Brain pericyte (primary cell): ENCODE measurements around the gene GMPPB.
"Not testable (repeated sequence)": the region's sequence is repeated elsewhere in the genome, so short reads cannot be mapped to it uniquely, and the experiment has no call there.

Experiments
- DNase-seq: peaks from one replicate; pipeline ENCODE4 v3.0.0-alpha.2; 2012; ENCODE audit warnings: low read depth, low spot score

The GMPPB gene

DNA sequence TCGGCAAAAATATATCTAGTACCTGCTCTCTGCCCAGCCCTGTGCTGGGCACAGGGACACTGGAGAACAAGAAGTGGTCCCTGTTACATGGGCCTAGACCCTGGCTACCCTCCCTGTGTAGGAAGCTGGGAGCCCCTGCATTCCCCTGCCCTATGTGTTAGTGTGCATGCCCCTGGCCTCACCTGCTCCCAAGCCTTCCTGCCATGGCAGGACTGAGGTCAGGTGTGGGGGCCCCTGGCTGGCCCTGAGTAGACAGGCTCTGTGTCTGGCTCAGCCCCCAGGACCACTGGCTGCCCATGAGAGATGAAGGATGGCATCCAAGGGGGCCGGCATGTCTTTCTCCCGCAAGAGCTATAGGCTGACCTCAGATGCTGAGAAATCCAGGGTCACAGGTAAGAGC lies 32.9 kb downstream of the GMPPB start:
- DNase-seq, result not testable (repeated sequence)

DNA sequence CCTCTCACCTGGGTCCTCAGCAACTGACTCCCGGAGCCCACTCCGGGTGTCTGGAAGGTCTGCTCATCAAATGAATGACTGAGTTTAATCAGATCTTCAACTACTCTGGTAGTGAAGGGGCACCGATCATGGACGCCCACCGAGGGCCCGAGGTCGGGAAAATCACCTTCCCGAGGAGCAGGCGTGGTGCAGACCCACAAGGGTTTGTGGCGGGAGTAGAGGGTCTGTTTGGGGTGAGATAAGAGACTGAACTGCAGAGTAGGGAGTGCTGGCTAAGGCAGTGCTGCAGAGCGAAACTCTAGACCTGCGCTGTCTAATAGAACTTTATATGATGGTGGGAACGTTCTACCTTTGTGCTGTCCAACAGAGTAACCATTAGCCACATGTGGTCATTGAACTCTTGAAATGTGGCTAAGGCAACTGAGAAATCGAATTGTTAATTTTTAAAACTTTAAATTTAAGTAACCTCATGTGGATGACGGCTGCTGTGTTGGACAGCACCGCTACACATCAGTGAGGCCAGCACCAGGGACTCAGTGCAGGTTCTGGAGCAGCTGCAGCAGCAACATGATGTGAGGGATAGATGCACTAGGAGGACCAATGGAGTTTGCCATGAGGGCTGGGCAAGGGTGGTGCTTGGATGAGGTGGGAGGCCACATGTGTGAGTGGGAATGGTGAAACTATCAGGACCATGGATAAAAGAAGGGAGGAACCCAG lies 33.7 kb downstream of the GMPPB start:
- DNase-seq, result not testable (repeated sequence)

DNA sequence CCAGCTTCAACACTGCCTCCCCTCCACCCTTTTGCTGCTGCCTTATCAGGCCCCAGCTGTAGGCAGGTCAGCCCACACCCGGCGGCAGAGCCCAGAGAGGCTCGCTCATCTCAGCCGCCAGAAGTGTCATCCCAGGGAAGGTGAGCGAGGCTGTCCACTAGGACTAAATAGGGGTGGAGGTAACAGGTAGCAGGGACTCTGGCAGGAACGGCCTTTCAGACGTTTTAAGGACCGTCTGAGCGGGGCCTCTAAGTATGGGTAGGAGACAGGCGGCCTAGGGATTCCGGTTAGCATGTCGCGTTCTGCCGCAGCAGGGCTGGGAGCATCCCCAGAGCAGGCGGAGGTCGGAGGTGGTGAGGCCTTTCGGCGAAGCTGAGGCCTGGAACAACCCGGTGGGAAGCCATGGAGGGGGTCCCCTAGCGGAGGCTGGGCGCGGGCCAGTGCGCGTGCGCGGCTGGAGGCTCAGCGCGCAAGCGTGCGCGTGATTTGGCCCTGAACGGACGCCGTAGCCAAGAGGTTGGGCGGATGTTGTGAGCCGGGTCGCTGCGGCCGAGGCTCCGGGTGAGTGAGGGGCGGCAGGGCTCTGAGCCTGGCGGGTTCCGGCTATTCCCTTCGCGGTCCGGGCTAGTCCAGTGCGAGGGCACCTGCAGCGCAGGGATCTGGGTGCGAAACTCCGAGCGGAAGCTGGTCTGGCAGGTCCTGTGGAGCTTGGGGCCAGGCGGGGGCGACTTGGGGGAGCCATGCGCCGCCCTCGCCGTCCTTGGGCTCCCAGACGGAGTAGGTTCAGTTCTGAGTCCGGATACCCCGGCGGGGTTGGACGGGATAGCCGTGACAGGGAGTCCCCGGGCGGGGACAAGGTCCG lies 34.5 kb downstream of the GMPPB start, which contains the start of the genes MST1 and RNF123:
Gene MST1 (minus strand): TSS at position 429 of the 862 bp plus-strand sequence. CDS start 783 bp downstream, outside the sequence.
Gene RNF123 (plus strand): TSS at position 512 of the 862 bp plus-strand sequence. CDS start 1,609 bp downstream, outside the sequence.
- peak; percentile 65 for DNase-seq

DNA sequence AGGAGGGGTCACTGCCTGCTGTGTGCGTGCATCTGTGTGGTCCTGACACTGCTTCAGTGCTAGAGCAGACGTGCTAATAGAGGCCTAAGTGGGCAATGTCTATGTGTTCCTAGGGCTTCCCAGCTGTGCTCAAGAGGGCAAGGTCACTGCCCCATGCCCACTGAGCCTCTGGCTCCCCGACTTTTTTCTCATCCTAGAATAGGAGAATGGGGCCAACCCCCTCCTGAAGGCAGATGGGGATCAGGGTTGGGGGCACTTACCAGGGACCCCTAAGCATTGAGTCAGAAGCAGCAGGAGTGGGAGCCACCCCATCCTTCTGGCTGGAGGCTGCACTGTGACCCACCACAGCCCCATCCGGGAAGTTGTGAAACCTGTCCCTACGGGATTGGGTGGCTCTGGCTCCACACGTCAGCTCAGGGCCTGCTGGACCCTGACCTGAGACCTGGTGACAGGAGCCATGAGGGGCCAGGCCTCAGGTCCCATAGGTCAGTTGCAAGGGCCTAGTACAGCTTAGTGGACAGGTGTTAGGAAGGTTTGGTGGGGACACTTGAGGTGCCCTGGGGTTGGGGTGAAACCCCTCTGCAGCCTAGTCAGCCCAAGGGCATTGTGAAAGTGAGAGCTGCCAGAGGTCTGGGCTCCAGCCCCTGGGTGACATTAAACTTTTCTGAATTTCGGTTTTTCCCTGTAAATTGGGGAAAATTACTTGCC lies 35.3 kb downstream of the GMPPB start:
- not testable (repeated sequence) for DNase-seq

DNA sequence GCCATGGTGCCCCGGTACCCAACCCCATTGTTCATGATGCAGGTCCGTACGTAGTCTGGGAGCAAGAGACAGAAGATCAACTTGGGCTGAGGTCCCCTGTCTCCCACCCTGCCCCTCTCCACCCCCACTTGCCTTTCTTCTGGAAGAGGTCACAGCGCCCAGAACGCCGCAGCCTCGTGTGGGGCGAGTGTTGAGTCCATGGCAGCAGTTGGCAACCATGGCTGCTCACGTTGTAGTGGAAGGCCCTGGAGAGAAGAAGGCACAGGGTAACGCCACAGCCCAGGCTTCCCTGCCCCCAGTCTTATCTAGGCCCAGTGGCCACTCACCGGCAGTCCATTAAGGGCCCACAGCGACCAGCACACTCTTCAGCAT lies 36.3 kb downstream of the GMPPB start:
- not testable (repeated sequence) for DNase-seq

DNA sequence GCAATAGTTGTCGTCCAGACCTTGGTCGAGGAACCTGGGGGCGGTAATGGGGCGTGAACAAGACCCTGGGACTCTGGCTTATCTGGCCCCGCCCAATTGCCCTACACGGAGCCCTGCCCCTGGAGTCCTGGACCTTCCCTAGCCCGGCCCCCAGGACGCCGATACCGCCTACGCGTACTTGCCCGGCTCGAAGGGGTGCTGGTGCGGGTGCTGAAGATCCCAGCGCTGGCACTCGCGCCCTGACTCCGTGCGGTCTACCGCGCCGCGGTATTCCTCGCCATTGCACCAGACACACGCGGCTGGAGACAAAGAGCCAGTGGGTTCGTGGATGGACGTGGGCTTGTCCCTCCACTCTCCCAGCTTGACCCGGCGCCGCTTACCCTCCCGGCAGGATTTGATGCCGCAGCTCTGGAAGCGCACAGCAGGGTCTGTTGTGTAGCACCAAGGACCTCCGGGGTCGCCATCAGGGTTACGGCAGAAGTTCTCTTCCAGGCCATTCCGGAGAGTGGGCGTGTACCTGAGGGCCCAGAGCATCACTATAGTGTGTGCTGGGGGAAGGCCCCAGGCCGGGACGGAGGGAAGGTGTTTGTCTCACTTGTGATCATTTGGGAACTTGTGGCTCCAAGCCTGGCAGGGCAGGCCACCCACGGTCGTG lies 36.9 kb downstream of the GMPPB start:
- DNase-seq, result not testable (repeated sequence)

DNA sequence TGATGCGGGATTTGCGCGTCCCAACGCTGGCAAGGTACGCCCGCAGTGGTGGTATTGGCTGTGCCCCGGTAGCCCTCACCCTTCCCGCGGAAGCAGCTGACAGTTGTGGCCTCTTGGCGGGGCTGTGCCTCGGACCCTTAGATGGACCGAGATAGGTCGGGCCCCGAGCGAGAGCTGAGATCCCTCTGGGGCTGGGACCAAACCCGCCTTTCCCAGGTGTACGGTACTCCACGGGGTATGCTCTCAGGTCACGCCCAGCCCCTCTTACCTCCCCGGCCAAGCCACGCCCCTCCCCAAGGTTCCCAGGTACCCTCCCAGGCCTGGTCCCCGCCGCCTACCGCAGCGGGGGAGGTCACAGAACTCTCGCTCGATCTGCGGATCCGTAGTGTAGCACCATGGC lies 37.4 kb downstream of the GMPPB start:
- DNase-seq, result not testable (repeated sequence)

DNA sequence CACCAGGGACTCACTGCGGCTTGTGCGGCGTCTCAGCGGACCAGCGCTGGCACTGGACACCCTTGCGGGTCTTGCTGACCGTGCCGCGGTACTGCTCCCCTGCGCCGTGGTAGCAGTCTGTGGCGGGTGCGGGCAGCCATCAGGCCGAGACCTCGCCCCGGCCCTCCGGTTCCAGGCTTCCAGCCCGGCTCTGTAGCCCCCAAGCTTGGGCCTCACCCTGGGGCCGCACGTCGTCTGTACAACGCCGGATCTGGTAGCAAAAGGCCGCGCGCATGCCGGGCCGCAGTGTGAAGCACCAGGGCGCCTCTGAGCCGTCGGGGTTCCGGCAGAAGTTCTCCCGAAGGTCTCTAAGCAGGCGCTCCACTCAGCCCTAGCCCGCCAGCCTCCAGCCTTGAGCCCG lies 37.9 kb downstream of the GMPPB start:
- not testable (repeated sequence) for DNase-seq

DNA sequence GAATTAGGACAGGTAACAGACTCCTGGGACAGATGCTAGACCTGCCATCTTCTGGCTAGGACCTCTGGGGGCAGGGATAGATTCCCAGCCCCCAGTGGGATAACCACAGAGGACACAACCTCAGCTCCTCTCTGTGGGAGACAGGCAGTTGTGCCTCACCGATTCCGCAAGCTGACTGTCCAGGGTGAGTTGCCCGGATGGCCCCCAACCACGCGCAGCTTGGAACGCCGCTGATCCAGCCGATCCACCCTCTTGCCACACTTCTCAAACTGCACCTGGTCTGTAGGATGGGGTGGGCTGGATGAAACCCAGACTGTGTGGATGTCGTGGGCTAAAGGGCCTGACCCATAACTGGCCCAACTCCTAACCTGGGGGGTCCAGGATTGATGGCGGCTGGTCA lies 38.6 kb downstream of the GMPPB start:
- not testable (repeated sequence) for DNase-seq

DNA sequence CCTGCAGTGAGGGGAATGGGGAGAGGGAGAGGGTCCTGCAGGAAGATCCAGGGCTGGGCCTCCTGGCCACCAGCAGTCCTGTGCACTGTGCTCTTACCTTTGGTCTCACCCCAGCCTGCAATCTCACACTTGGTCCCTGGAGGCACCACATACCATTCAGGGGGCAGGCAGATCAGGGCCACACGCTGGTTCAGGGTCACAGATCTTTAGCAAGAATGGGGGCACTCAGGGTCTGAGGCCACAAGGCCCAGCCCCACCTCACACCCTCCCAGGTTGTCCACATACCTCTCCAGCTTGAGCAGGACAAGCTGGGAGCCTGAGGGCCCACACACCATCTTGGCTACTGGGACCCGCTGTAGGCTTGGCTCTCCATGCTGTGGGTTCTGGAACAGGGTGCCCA lies 39.3 kb downstream of the GMPPB start:
- not testable (repeated sequence) for DNase-seq

DNA sequence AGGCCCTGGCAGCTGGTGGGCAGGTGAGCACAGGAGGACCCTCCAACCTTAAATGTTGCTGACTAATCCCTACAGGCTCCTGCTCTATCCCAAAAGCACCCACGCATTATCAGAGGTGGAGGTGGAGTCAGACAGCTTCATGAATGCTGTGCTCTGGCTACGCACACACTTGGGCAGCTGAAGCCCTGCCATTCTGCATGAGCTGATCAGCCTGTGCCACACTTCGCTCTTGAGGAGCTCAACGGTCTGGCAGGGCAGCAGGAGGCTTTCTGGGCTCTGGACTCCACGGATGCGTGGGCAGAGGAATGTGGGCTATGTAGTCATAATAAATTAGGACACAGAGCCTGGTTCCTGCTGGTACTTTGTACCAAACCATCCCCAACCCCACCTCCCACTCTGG lies 40.6 kb downstream of the GMPPB start:
- DNase-seq, result no peak

DNA sequence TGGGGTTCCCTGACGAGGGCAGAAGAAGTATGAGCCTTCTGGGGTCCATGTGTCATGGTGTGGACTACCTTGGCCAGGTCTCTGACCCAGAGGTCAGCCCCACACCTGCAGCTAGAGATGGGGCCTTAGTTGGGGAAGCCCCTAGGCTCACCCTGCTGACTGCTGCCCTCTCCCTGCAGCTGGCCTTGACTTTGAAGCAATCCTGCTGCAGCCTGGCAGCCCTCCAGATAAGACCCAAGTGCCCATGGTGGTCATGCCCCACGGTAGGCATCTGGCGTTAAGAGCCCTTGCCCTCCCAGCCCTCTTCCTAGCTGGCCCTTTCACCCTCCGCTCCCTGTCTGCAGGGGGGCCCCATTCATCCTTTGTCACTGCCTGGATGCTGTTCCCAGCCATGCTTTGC lies 42.2 kb downstream of the GMPPB start:
- no peak for DNase-seq

DNA sequence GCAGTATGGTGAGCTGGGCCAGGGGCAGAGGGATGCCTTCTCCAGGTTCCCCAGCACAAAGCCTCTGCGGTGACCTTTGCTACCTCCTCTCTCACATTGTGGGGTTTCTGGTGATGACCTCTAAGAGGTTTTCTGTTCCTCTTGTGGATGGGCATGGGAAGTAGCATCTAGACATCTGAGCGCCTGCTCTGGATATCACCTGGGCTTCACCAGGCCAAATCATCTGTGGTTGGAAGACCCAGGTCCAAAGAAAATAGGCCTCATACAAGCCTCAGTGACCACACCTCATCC lies 42.6 kb downstream of the GMPPB start:
- DNase-seq, result no peak

DNA sequence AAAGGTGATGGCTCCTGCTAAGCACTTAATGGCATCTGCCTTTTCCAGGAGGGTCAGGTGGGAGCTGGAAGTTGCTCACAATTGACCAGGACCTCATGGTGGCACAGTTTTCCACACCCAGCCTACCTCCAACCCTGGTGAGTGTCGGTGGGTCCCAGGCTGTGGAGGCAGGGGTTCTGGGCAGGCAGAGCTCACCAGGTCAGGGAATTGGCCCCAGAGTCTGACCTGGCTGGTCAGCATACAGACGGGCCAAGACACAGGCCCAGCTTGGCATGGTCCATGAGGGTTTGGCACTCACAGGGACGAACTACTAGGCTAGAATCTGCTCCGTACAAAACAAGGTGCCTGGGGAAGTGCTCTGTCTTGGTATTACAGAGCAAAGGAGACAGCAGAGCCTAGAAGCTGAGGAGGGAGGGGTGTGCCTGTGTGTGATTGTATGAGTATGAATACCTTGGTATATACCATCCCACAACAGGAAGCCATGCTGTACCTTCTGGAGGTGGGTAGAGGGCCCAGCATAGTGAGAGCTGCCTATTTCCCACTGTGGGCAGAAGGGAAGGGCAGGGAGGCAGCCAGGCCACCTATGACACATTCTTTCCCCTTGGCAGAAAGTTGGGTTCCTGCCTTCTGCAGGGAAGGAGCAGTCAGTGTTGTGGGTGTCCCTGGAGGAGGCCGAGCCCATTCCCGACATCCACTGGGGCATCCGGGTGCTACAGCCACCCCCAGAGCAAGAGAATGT lies 43.1 kb downstream of the GMPPB start:
- DNase-seq, result no peak

DNA sequence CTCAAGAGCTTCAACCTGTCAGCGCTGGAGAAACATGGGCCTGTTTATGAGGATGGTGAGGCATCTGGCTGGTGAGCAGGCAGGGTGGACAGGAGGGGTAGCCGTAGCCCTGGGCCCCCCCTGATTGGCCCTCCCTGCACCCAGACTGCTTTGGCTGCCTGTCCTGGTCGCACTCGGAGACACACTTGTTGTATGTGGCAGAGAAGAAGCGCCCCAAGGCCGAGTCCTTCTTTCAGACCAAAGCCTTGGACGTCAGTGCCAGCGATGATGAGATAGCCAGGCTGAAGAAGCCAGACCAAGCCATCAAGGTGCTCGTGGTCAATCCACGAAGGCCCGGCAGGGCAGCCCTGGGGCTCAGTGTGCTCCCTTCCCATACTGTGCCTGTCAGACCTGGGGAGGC lies 47.8 kb downstream of the GMPPB start:
- no peak for DNase-seq

DNA sequence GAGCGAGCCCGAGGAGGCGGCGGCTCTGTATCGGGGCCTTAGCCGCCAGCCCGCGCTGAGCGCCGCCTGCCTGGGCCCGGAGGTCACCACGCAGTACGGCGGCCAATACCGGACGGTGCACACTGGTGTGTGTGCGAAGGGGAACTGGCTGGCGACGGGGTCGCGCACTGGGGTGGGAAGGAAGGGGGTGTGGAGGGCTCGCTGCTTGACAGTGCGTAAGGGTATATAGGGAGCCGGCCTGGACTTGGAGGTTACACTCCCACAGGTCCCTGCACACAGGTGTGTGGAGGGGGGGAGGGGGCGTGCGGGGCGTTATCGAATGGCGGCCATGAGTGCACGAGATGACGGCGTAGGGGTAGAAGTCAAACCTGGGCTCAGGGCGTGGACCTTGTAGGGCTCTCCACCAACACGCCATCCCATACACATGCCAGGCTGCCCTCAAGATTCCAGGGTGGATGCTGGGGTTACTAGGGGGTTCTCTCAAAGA lies 49.2 kb downstream of the GMPPB start:
- DNase-seq, result no peak

DNA sequence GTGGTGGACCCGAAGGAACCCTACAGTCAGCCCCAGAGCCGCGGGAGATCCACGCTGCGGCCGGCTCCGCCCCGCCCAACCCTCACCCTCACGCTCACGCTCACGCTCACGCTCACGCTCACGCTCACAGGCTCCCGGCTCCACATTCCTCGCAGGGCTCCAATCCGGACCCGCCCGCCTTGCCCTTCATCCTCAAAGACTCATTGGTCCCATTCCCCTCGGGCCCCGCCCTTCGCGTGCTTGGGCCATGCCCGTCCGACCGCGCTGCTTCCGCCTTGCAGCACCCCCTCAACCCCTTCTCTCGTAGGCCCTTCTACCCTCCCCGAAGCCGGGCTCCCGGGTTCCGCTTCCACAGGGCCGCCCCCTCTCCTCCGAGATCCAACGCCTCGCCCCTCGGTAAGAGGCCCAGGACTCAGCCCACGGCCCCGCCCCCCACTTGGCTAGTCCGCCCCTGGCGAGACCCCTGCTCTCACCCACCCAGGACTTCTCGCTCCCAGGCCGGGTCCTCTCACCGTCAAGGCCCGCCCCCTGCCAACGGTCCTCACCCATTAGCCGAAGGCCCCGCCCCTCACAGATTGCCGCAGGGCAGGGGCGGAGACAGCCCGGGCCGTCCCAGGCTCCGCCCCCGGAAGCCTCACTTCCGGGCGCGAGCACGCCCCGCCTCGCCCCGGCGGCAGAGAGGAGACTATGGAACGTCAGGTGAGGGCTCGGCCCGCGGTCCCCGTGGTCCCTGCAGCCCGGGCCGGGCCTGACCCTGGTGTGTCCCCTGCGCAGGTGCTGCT lies 49.8 kb downstream of the GMPPB start, which contains the start of gene APEH:
Gene APEH (plus strand): TSS at position 637 of the 782 bp plus-strand sequence. CDS start 51 bp downstream, at position 688.
- peak; percentile 86 for DNase-seq

DNA sequence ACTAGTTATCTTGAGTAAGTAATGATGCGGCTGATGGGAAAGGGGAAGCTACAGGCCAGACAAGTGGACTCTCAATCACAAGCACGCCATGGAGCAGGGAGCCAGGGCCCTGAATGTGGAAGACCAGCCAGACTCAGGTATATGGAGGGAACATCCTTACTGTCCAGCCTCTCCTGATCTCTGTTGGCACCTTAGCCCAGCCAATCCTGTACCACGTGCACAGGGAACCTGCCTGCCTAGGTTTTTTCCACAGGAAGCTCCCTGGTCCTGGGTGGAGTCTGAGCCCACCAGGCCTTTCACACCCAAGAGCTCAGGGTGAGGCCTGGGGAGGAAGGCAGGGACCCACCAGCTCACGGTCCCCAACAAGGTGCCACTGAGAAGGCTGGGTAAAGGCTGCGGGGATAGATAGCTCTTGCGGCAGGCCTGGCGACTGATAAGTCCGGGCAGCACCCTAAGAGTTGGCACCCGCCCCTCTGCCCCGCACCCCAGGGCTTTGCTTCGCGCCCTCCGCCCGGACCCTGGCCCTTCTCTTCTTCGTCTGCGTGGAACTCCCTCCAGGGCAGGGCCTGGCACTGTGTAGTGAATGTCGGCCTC lies 50.5 kb downstream of the GMPPB start:
- no peak for DNase-seq
